Measurements from ENCODE around the gene CAMK1D.

The CAMK1D gene

GRCh38 chr10:12633776-12634620 is 284.7 kb downstream of the CAMK1D start:
- no peak for DNase-seq

GRCh38 chr10:12634621-12634931 is 285.2 kb downstream of the CAMK1D start:
- DNase-seq = no peak

GRCh38 chr10:12635127-12635541 is 285.8 kb downstream of the CAMK1D start:
- DNase-seq = no peak

GRCh38 chr10:12636571-12636970 is 287.2 kb downstream of the CAMK1D start:
- DNase-seq = no peak

- no peak for DNase-seq
These were observed 288.3 kb downstream of the CAMK1D start for GRCh38 chr10:12637649-12638048.

- peak; percentile 41 for DNase-seq
These were observed 288.8 kb downstream of the CAMK1D start for GRCh38 chr10:12638103-12638502.

GRCh38 chr10:12638781-12639180 is 289.4 kb downstream of the CAMK1D start:
- no peak for DNase-seq

GRCh38 chr10:12639996-12640944 is 290.9 kb downstream of the CAMK1D start:
- DNase-seq = no peak

GRCh38 chr10:12642036-12642435 is 292.7 kb downstream of the CAMK1D start:
- DNase-seq = no peak

GRCh38 chr10:12643279-12643678 is 293.9 kb downstream of the CAMK1D start:
- no peak for DNase-seq

- DNase-seq = no peak
These were observed 295.2 kb downstream of the CAMK1D start for GRCh38 chr10:12644380-12645144.

GRCh38 chr10:12645449-12645848 is 296.1 kb downstream of the CAMK1D start:
- DNase-seq = no peak

- DNase-seq = no peak
These were observed 299.8 kb downstream of the CAMK1D start for GRCh38 chr10:12649012-12649584.

GRCh38 chr10:12650122-12650521 is 300.8 kb downstream of the CAMK1D start:
- DNase-seq = no peak

GRCh38 chr10:12650538-12651298 is 301.4 kb downstream of the CAMK1D start:
- no peak for DNase-seq

GRCh38 chr10:12655940-12656339 is 306.6 kb downstream of the CAMK1D start:
- no peak for DNase-seq

GRCh38 chr10:12656518-12657142 is 307.3 kb downstream of the CAMK1D start:
- peak; percentile 60 for DNase-seq

- DNase-seq = no peak
These were observed 308.1 kb downstream of the CAMK1D start for GRCh38 chr10:12657489-12657888.

- DNase-seq = no peak
These were observed 309.2 kb downstream of the CAMK1D start for GRCh38 chr10:12658526-12658925.

- no peak for DNase-seq
These were observed 310.4 kb downstream of the CAMK1D start for GRCh38 chr10:12659706-12660105.

- DNase-seq = no peak
These were observed 311.5 kb downstream of the CAMK1D start for GRCh38 chr10:12660812-12661211.

Data from fibroblast of skin of scalp (primary cell).